Activated gamma-delta T cell (primary cell): Measurements from ENCODE around the gene GARNL3.

ENCODE experiments used
- DNase-seq: peaks from one replicate; lab custom pipeline; 2025; lab: John Stamatoyannopoulos, UW

GARNL3 gene

GRCh38 chr9:127386981-127387380, 122.4 kb downstream of the GARNL3 start:
- DNase-seq, result no peak

- no peak for DNase-seq
These were observed 123.7 kb downstream of the GARNL3 start for GRCh38 chr9:127388037-127388855.

- DNase-seq, result no peak
These were observed 124.3 kb downstream of the GARNL3 start for GRCh38 chr9:127388856-127389238.

- DNase-seq, result no peak
These were observed 125.0 kb downstream of the GARNL3 start for GRCh38 chr9:127389381-127390247.

- DNase-seq, result no peak
These were observed 125.6 kb downstream of the GARNL3 start for GRCh38 chr9:127390248-127390545.

GRCh38 chr9:127390563-127390962, 126.0 kb downstream of the GARNL3 start:
- DNase-seq, result no peak

GRCh38 chr9:127392166-127392565, 127.6 kb downstream of the GARNL3 start:
- DNase-seq, result no peak

GRCh38 chr9:127392976-127393375, 128.4 kb downstream of the GARNL3 start:
- DNase-seq, result no peak

GRCh38 chr9:127393645-127394044, 129.1 kb downstream of the GARNL3 start:
- no peak for DNase-seq

- DNase-seq, result no peak
These were observed 131.1 kb downstream of the GARNL3 start for GRCh38 chr9:127395497-127396252.

- no peak for DNase-seq
These were observed 131.8 kb downstream of the GARNL3 start for GRCh38 chr9:127396253-127396807.

- peak; percentile 87 for DNase-seq
These were observed 132.5 kb downstream of the GARNL3 start, which contains the start of gene SLC2A8 for GRCh38 chr9:127396808-127397645. Gene SLC2A8, plus strand, starts transcription at chr9:127397169. Its CDS starts 62 bp downstream, at chr9:127397231.

- DNase-seq, result no peak
These were observed 133.2 kb downstream of the GARNL3 start for GRCh38 chr9:127397646-127398274.

- DNase-seq, result no peak
These were observed 133.7 kb downstream of the GARNL3 start for GRCh38 chr9:127398275-127398647.

GRCh38 chr9:127398715-127399400, 134.3 kb downstream of the GARNL3 start:
- no peak for DNase-seq

- DNase-seq, result no peak
These were observed 135.2 kb downstream of the GARNL3 start for GRCh38 chr9:127399736-127400269.

- DNase-seq, result no peak
These were observed 138.0 kb downstream of the GARNL3 start for GRCh38 chr9:127402401-127403090.

GRCh38 chr9:127403507-127404192, 139.1 kb downstream of the GARNL3 start:
- DNase-seq, result no peak

GRCh38 chr9:127404631-127405030, 140.1 kb downstream of the GARNL3 start:
- DNase-seq, result no peak
